Loucy (cell line): ENCODE results near the gene PREX1.

ENCODE experiments used
- H2AFZ ChIP-seq: fragments of 200-600 bp; sonication (generic); 2 replicates; pipeline ENCODE4 v1.6.0; 2016; ENCODE audit warnings: antibody characterized with exemption, mild to moderate bottlenecking, low read length, moderate library complexity
- H3F3A ChIP-seq: fragments of 200-600 bp; 2 replicates; pipeline ENCODE4 v1.6.0; 2016; ENCODE audit warnings: antibody characterized with exemption, low read depth, mild to moderate bottlenecking
- H3K27me3 ChIP-seq: fragments of 200-600 bp; sonication (generic); 2 replicates; pipeline ENCODE4 v1.6.1; 2014; ENCODE audit warnings: low read length, mild to moderate bottlenecking; ENCODE audit not compliant: insufficient read depth, poor library complexity, severe bottlenecking
- H3K36me3 ChIP-seq: fragments of 200-600 bp; sonication (generic); 2 replicates; pipeline ENCODE4 v1.6.1; 2016; ENCODE audit warnings: low read length; ENCODE audit not compliant: insufficient read depth
- H3K4me1 ChIP-seq: fragments of 200-600 bp; sonication (generic); 2 replicates; pipeline ENCODE4 v1.5.1; 2014; ENCODE audit warnings: low read length, mild to moderate bottlenecking; ENCODE audit not compliant: insufficient read depth, poor library complexity, severe bottlenecking
- H3K4me2 ChIP-seq: fragments of 200-600 bp; sonication (generic); 2 replicates; pipeline ENCODE4 v1.6.0; 2014; ENCODE audit warnings: antibody characterized with exemption, low read length, low read depth, mild to moderate bottlenecking; ENCODE audit not compliant: poor library complexity, severe bottlenecking
- H3K4me3 ChIP-seq: fragments of 200-600 bp; sonication (generic); 2 replicates; pipeline ENCODE4 v1.5.1; 2014; ENCODE audit warnings: low read length, mild to moderate bottlenecking, mixed read lengths; ENCODE audit not compliant: poor library complexity, severe bottlenecking
- H3K79me2 ChIP-seq: fragments of 200-600 bp; sonication (generic); 2 replicates; pipeline ENCODE4 v1.6.1; 2014; ENCODE audit warnings: low read length; ENCODE audit not compliant: insufficient read depth
- H3K9ac ChIP-seq: fragments of 200-600 bp; sonication (generic); 2 replicates; pipeline ENCODE4 v1.6.0; 2014; ENCODE audit warnings: mild to moderate bottlenecking, low read depth, low read length, moderate library complexity; ENCODE audit not compliant: poor library complexity, severe bottlenecking
- H3K9me2 ChIP-seq: fragments of 200-600 bp; sonication (generic); replicated peaks from 2 replicates; pipeline ENCODE4 v1.6.1; 2016; ENCODE audit warnings: low read depth, low read length, mixed read lengths
- H3K9me3 ChIP-seq: fragments of 200-600 bp; sonication (generic); 2 replicates; pipeline ENCODE4 v1.6.1; 2014; ENCODE audit warnings: mild to moderate bottlenecking, antibody characterized with exemption, low read length, low read depth; ENCODE audit not compliant: insufficient read depth
- H4K20me1 ChIP-seq: fragments of 200-600 bp; sonication (generic); 2 replicates; pipeline ENCODE4 v1.6.0; 2014; ENCODE audit warnings: antibody characterized with exemption, low read length, mild to moderate bottlenecking; ENCODE audit not compliant: insufficient read depth, poor library complexity, severe bottlenecking
- CTCF ChIP-seq: fragments of 200-600 bp; sonication (generic); conservative IDR thresholded peaks from 2 replicates; pipeline ENCODE4 v1.5.1; 2014; ENCODE audit warnings: mild to moderate bottlenecking, antibody characterized with exemption, low read length
- EZH2phosphoT487 ChIP-seq: fragments of 200-600 bp; IDR thresholded peaks from 2 replicates; pipeline ENCODE4 v1.6.1; 2018; ENCODE audit warnings: antibody characterized with exemption, mild to moderate bottlenecking, moderate library complexity, borderline replicate concordance

PREX1 gene

GRCh38 chr20:48803176-48804053 lies 24.4 kb downstream of the PREX1 start:
- no peak overlapping the region for H3K4me3 ChIP-seq
- 0 out of 2 replicates have a peak, but pooled peaks cover 4% of the 10 kb centered on the region for H3K9me3 ChIP-seq
- TF ChIP-seq EZH2phosphoT487, result no peak
- TF ChIP-seq CTCF, result no peak
- no peak overlapping the region for H2AFZ ChIP-seq
- H3K9ac ChIP-seq, result no peak overlapping the region
- no peaks in the 10 kb centered on the region for H3K27me3 ChIP-seq
- H3K36me3 ChIP-seq, result no peaks in the 10 kb centered on the region
- no peaks in the 10 kb centered on the region for H4K20me1 ChIP-seq
- peaks cover 31% of the 10 kb centered on the region for H3K4me1 ChIP-seq
- no peak overlapping the region for H3K4me2 ChIP-seq
- 0 out of 2 replicates have a peak, but pooled peaks cover 6% of the 10 kb centered on the region for H3F3A ChIP-seq
- H3K79me2 ChIP-seq, result peaks cover 79% of the 10 kb centered on the region
- H3K9me2 ChIP-seq, result no peaks in the 10 kb centered on the region

- Histone ChIP-seq H3K36me3 (no peaks in the 10 kb centered on the region), H3K79me2 (peaks cover 79% of the 10 kb centered on the region), H3F3A (0 out of 2 replicates have a peak, but pooled peaks cover 6% of the 10 kb centered on the region), H3K4me2 (no peak overlapping the region), H3K9me3 (0 out of 2 replicates have a peak, but pooled peaks cover 4% of the 10 kb centered on the region), H3K4me1 (peaks cover 38% of the 10 kb centered on the region), H3K9me2 (no peaks in the 10 kb centered on the region), H2AFZ (no peak overlapping the region), H3K9ac (no peak overlapping the region), H4K20me1 (no peaks in the 10 kb centered on the region), H3K27me3 (no peaks in the 10 kb centered on the region), H3K4me3 (no peak overlapping the region)
- TF ChIP-seq EZH2phosphoT487 (no peak), CTCF (no peak)
Measured at GRCh38 chr20:48802647-48803046, 25.2 kb downstream of the PREX1 start.

GRCh38 chr20:48802216-48802615 lies 25.6 kb downstream of the PREX1 start:
- Histone ChIP-seq H2AFZ (no peak overlapping the region), H3F3A (0 out of 2 replicates have a peak, but pooled peaks cover 6% of the 10 kb centered on the region), H3K9me2 (no peaks in the 10 kb centered on the region), H3K4me3 (no peak overlapping the region), H3K4me2 (no peak overlapping the region), H3K27me3 (no peaks in the 10 kb centered on the region), H3K36me3 (no peaks in the 10 kb centered on the region), H3K79me2 (peaks cover 79% of the 10 kb centered on the region), H3K9me3 (0 out of 2 replicates have a peak, but pooled peaks cover 2% of the 10 kb centered on the region), H3K9ac (no peak overlapping the region), H3K4me1 (peaks cover 38% of the 10 kb centered on the region), H4K20me1 (no peaks in the 10 kb centered on the region)
- TF ChIP-seq EZH2phosphoT487 (no peak), CTCF (no peak)
